ENCODE data around the gene SPATA9. TPM values are rescaled to one million over a fixed set of nuclear protein-coding genes. Genes with fewer than 3 reads are reported as not detected.

The SPATA9 gene
- total and polyA plus RNA-seq, 9 of the 15 experiments (the other 6 are each of a cell fraction or from before 2014, with no cell fraction given) = 0.16 to 5.5 (median 0.39) TPM; not detected in 3

GRCh38 chr5:95723632-95724369 lies 41.0 kb upstream of the SPATA9 start (continued):
- TF ChIP-seq AFF1 (IDR thresholded peaks at IDR 0.05; ENCODE audit: low read depth in 1 of 2, partially characterized antibody in 2 of 2) (peak; percentile 37 to 59), ZEB2 (IDR thresholded peaks at IDR 0.05) (0 out of 2 replicates have a peak, but pooled peaks have one; percentile 18), ZNF318 (IDR thresholded peaks at IDR 0.05; ENCODE audit: borderline replicate concordance in 1 of 2, low read depth in 1 of 2) (0 out of 4 replicates have a peak, but pooled peaks of 1 of the 2 experiments have one; percentile 36), ZBTB5 (IDR thresholded peaks at IDR 0.05) (no peak), LARP7 (IDR thresholded peaks at IDR 0.05) (0 out of 2 replicates have a peak, but pooled peaks have one; percentile 13), CREM (IDR thresholded peaks at IDR 0.05; ENCODE audit: low read depth) (peak; percentile 30; the same call in 1 of the 2 replicates), RHOXF2B (CRISPR knock-in tag; conservative IDR thresholded peaks at IDR 0.05) (no peak), ZNF280A (IDR thresholded peaks at IDR 0.05; ENCODE audit: low read depth, partially characterized antibody) (no peak), SMARCE1 (IDR thresholded peaks at IDR 0.05) (peak; percentile 90), ZNF23 (CRISPR knock-in tag; IDR thresholded peaks at IDR 0.05) (no peak), SUPT5H (IDR thresholded peaks at IDR 0.05) (peak; percentile 30; the same call in 1 of the 2 replicates)
